ENCODE data around the gene ETV2.

- no peak for TF ChIP-seq TAF1 (IDR thresholded peaks at IDR 0.05; ENCODE audit: low read depth, low read length)
- TF ChIP-seq POLR2AphosphoS5 (IDR thresholded peaks at IDR 0.05; ENCODE audit: low read depth, low read length) = no peak
- TF ChIP-seq POLR2A (IDR thresholded peaks at IDR 0.05; ENCODE audit: low read depth, low read length) = no peak
Observed at GRCh38 chr19:35619290-35619923, 22.1 kb upstream of the ETV2 start.
